NB4 (cell line): ENCODE data around the gene FBN1.

Experiments
- DNase-seq: peaks from one replicate; pipeline ENCODE4 v3.0.0; 2010; ENCODE audit warnings: low read depth
- H3K4me3 ChIP-seq: one replicate; pipeline ENCODE4 v1.5.1; 2011; ENCODE audit warnings: mild to moderate bottlenecking, low read depth, low read length, moderate library complexity
- MYC ChIP-seq: IDR thresholded peaks from 2 replicates; pipeline ENCODE4 v1.6.1; 2011; ENCODE audit warnings: low read depth, low read length
- POLR2A ChIP-seq: IDR thresholded peaks from 2 replicates; pipeline ENCODE4 v1.6.1; 2011; ENCODE audit warnings: mild to moderate bottlenecking; ENCODE audit not compliant: insufficient read length; ENCODE audit errors: extremely low read depth
- TF ChIP-seq, protein P1 (sequence below): IDR thresholded peaks from one replicate; pipeline ENCODE4 v1.5.1; 2012; ENCODE audit warnings: low read depth, low read length
- TF ChIP-seq, protein P2 (sequence below): IDR thresholded peaks from 2 replicates; pipeline ENCODE4 v1.6.1; 2011; ENCODE audit warnings: low read depth, low read length

FBN1 gene

DNA sequence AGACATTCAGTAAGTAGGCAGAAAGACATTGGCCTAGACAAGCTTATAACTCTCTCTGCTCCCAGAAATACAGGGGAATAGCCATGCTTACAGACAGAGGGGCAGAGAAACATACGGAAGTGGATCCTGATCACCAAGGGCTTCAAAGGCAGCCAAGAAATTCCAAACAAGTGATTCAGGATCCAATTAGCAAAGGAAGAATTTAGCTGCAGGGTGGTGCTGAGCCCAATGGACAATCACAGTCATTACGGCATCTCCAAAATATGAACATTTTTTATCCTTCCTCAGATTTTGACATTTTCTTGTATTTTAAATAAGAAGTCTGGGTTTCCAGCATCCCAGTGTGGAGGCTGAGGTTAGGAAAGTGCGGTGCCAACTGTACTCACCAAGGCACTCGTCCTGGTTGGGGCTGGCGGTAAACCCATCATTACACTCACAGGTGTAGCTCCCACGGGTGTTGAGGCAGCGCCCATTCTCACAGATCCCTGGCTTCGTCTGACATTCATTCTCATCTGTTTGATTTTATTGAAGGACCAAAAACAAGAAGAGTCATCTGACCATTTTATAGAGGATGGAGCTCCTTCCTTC, 217.5 kb downstream of the FBN1 start:
- no peak for DNase-seq
- no peak overlapping the region for H3K4me3 ChIP-seq
- TF ChIP-seq, protein P1, sequence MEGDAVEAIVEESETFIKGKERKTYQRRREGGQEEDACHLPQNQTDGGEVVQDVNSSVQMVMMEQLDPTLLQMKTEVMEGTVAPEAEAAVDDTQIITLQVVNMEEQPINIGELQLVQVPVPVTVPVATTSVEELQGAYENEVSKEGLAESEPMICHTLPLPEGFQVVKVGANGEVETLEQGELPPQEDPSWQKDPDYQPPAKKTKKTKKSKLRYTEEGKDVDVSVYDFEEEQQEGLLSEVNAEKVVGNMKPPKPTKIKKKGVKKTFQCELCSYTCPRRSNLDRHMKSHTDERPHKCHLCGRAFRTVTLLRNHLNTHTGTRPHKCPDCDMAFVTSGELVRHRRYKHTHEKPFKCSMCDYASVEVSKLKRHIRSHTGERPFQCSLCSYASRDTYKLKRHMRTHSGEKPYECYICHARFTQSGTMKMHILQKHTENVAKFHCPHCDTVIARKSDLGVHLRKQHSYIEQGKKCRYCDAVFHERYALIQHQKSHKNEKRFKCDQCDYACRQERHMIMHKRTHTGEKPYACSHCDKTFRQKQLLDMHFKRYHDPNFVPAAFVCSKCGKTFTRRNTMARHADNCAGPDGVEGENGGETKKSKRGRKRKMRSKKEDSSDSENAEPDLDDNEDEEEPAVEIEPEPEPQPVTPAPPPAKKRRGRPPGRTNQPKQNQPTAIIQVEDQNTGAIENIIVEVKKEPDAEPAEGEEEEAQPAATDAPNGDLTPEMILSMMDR, result no peak
- TF ChIP-seq MYC (no peak), POLR2A (no peak)
- TF ChIP-seq, protein P2, sequence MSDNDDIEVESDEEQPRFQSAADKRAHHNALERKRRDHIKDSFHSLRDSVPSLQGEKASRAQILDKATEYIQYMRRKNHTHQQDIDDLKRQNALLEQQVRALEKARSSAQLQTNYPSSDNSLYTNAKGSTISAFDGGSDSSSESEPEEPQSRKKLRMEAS, result no peak

- DNase-seq, result no peak
- H3K4me3 ChIP-seq, result no peak overlapping the region
- TF ChIP-seq, protein P1, result no peak
- TF ChIP-seq POLR2A (no peak), MYC (no peak)
- TF ChIP-seq, protein P2, result no peak
Measured at GRCh38 chr15:48427479-48427878, 218.0 kb downstream of the FBN1 start.

DNA sequence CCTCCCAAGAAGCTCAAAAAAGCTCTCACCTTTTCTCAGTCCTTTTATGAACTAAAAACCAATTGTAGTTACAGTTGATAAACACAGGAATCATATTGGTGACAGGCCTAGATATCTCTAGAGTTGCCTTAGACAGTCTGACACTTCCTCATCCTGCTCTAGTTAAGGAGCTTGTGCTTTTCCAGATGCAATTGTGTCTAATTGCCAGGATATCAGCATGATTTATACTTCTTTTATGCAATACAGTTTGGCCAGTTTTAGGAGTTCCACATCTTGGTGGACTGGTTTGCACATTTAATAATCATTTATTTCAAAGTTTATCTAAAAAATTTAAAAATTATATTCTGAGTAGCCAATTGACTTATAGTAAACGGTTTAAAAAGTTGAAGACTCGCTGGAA, 218.6 kb downstream of the FBN1 start:
- DNase-seq, result no peak
- H3K4me3 ChIP-seq, result no peak overlapping the region
- TF ChIP-seq, protein P1, result no peak
- no peak for TF ChIP-seq MYC
- TF ChIP-seq, protein P2, result no peak
- no peak for TF ChIP-seq POLR2A

DNA sequence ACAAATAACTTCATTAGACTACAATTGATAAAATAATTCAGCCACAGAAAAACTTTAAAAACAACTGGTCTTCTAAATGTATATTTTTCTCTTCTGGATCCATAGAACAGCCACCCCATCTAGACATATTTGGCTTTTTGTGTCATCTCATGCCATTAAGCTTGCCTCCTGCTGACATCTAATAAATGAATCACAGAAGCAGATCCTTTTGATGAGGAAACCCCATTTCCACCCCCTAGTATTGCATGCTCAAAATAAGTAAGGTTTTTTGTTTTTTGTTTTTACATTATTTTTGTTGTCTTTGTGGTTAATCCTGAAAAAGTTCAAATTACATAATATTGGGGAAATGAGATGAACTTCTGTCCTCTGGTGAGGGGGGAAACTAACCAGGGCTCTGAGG, 219.5 kb downstream of the FBN1 start:
- TF ChIP-seq, protein P1, result no peak
- no peak for TF ChIP-seq MYC
- TF ChIP-seq, protein P2, result no peak
- TF ChIP-seq POLR2A, result no peak
- no peak for DNase-seq

GRCh38 chr15:48425051-48425450, 220.5 kb downstream of the FBN1 start:
- TF ChIP-seq MYC (no peak), POLR2A (no peak)
- TF ChIP-seq, protein P1, result no peak
- TF ChIP-seq, protein P2, result no peak
- H3K4me3 ChIP-seq, result no peak overlapping the region
- DNase-seq, result no peak

More for the DNA sequence above, 219.5 kb downstream of the FBN1 start:
- no peak overlapping the region for H3K4me3 ChIP-seq
